BLaER1 treated with 17β-estradiol and CSF1 and Interleukin-3, amounts not matched to agents 10 nM and 100 nM (cell line): ENCODE results near the gene ATP1A3.

Source experiments
- H3K27ac ChIP-seq, 11 experiments: shearing (Covaris generic); formaldehyde crosslinking; 2 replicates each; pipeline ENCODE4 v1.8.1; 2022
- H3K27me3 ChIP-seq, 11 experiments: shearing (Covaris generic); formaldehyde crosslinking; 2 replicates each; pipeline ENCODE4 v1.8.1; 2022
- H3K36me3 ChIP-seq, 11 experiments: shearing (Covaris generic); formaldehyde crosslinking; 2 replicates each; pipeline ENCODE4 v1.8.1; 2022
- H3K4me1 ChIP-seq, 10 experiments: shearing (Covaris generic); formaldehyde crosslinking; 2 replicates each; pipeline ENCODE4 v1.8.1; 2022
- H3K4me2 ChIP-seq, 11 experiments: shearing (Covaris generic); formaldehyde crosslinking; 2 replicates each; pipeline ENCODE4 v1.8.1; 2022
- H3K4me3 ChIP-seq, 10 experiments: shearing (Covaris generic); formaldehyde crosslinking; 2 replicates each; pipeline ENCODE4 v1.8.1; 2022
- H3K9ac ChIP-seq, 11 experiments: shearing (Covaris generic); formaldehyde crosslinking; 2 replicates each; pipeline ENCODE4 v1.8.1; 2022
- H3K9me3 ChIP-seq, 11 experiments: shearing (Covaris generic); formaldehyde crosslinking; replicated peaks in 1 of 11; 2 replicates each; pipeline ENCODE4 v1.8.1; 2022
- H4K20me1 ChIP-seq, 11 experiments: shearing (Covaris generic); formaldehyde crosslinking; 2 replicates each; pipeline ENCODE4 v1.8.1; 2022
- Cebpa-rat ChIP-seq, 11 experiments: shearing (Covaris generic); IDR thresholded peaks; 2 replicates each; pipeline ENCODE4 v1.8.1; 2022

ATP1A3 gene

GRCh38 chr19:41933693-41934426, 60.2 kb downstream of the ATP1A3 start:
- Histone ChIP-seq H4K20me1 (no peaks in the 10 kb centered on the region; a peak in 1 of 22 replicates), H3K27me3 (peaks cover 44 to 59% (median 55%) of the 10 kb centered on the region in 11 experiments), H3K36me3 (no peaks in the 10 kb centered on the region), H3K4me3 (no peak overlapping the region), H3K9me3 (no peaks in the 10 kb centered on the region), H3K9ac (peak overlapping the region in 5 of 11 experiments; percentile 7 to 57 (median 37); a peak in 11 of 22 replicates), H3K4me1 (peaks cover 57 to 80% (median 72%) of the 10 kb centered on the region in 10 experiments), H3K4me2 (peak overlapping the region; percentile 61 to 75 (median 64)), H3K27ac (peak overlapping the region in 7 of 11 experiments; percentile 19 to 47 (median 30); a peak in 10 of 22 replicates)
- TF ChIP-seq Cebpa-rat (IDR thresholded peaks at IDR 0.05) = no peak

- H3K27ac ChIP-seq = no peak overlapping the region
- no peak overlapping the region for H3K4me3 ChIP-seq
- H3K4me2 ChIP-seq = peak overlapping the region; percentile 52 to 97 (median 70); a peak in 20 of 22 replicates
- no peak for TF ChIP-seq Cebpa-rat (IDR thresholded peaks at IDR 0.05)
- peaks cover 52 to 77% (median 70%) of the 10 kb centered on the region in 10 experiments for H3K4me1 ChIP-seq
- no peaks in the 10 kb centered on the region; a peak in 1 of 22 replicates for H4K20me1 ChIP-seq
- no peaks in the 10 kb centered on the region for H3K9me3 ChIP-seq
- H3K9ac ChIP-seq = no peak overlapping the region; a peak in 1 of 22 replicates
- H3K36me3 ChIP-seq = no peaks in the 10 kb centered on the region
- peaks cover 53 to 69% (median 61%) of the 10 kb centered on the region in 11 experiments for H3K27me3 ChIP-seq
Observed at GRCh38 chr19:41932720-41933332, 61.2 kb downstream of the ATP1A3 start.

- Histone ChIP-seq H3K4me2 (peak overlapping the region; percentile 52 to 97 (median 70)), H3K27ac (no peak overlapping the region), H3K4me3 (no peak overlapping the region), H3K4me1 (peaks cover 48 to 76% (median 66%) of the 10 kb centered on the region in 10 experiments), H3K36me3 (no peaks in the 10 kb centered on the region), H4K20me1 (peaks cover 0 to 4% (median under 1%) of the 10 kb centered on the region in 11 experiments; a peak in 7 of 22 replicates), H3K27me3 (peaks cover 54 to 70% (median 60%) of the 10 kb centered on the region in 11 experiments), H3K9me3 (no peaks in the 10 kb centered on the region), H3K9ac (peak overlapping the region in 1 of 11 experiments; percentile 12; a peak in 1 of 22 replicates)
- TF ChIP-seq Cebpa-rat (IDR thresholded peaks at IDR 0.05) = no peak
Observed at GRCh38 chr19:41932259-41932719, 61.7 kb downstream of the ATP1A3 start.

- H3K36me3 ChIP-seq = no peaks in the 10 kb centered on the region
- H3K9me3 ChIP-seq = no peaks in the 10 kb centered on the region
- peak overlapping the region; percentile 18 to 97 (median 70); a peak in 20 of 22 replicates for H3K4me2 ChIP-seq
- peaks cover 0 to 17% (median 5%) of the 10 kb centered on the region in 11 experiments; a peak in 9 of 22 replicates for H4K20me1 ChIP-seq
- H3K27ac ChIP-seq = no peak overlapping the region
- peaks cover 54 to 70% (median 60%) of the 10 kb centered on the region in 11 experiments for H3K27me3 ChIP-seq
- no peak for TF ChIP-seq Cebpa-rat (IDR thresholded peaks at IDR 0.05)
- H3K4me1 ChIP-seq = peaks cover 47 to 75% (median 62%) of the 10 kb centered on the region in 10 experiments
- H3K4me3 ChIP-seq = no peak overlapping the region
- no peak overlapping the region for H3K9ac ChIP-seq
Observed at GRCh38 chr19:41930926-41931592, 63.0 kb downstream of the ATP1A3 start.

GRCh38 chr19:41930322-41930722, 63.7 kb downstream of the ATP1A3 start:
- TF ChIP-seq Cebpa-rat (IDR thresholded peaks at IDR 0.05) = no peak
- H3K9ac ChIP-seq = no peak overlapping the region
- H3K4me3 ChIP-seq = no peak overlapping the region
- H3K27ac ChIP-seq = no peak overlapping the region
- peaks cover 0 to 24% (median 5%) of the 10 kb centered on the region in 11 experiments; a peak in 9 of 22 replicates for H4K20me1 ChIP-seq
- no peaks in the 10 kb centered on the region for H3K36me3 ChIP-seq
- peak overlapping the region in 9 of 11 experiments; percentile 10 to 97 (median 83); a peak in 15 of 22 replicates for H3K4me2 ChIP-seq
- peaks cover 46 to 73% (median 62%) of the 10 kb centered on the region in 10 experiments for H3K4me1 ChIP-seq
- peaks cover 57 to 71% (median 60%) of the 10 kb centered on the region in 11 experiments for H3K27me3 ChIP-seq
- H3K9me3 ChIP-seq = no peaks in the 10 kb centered on the region

GRCh38 chr19:41929536-41930071, 64.4 kb downstream of the ATP1A3 start:
- no peak overlapping the region for H3K27ac ChIP-seq
- H3K4me1 ChIP-seq = peaks cover 39 to 67% (median 56%) of the 10 kb centered on the region in 10 experiments
- H3K4me2 ChIP-seq = peak overlapping the region in 10 of 11 experiments; percentile 83 to 99 (median 96); a peak in 19 of 22 replicates
- no peak overlapping the region for H3K4me3 ChIP-seq
- no peak for TF ChIP-seq Cebpa-rat (IDR thresholded peaks at IDR 0.05)
- H3K9ac ChIP-seq = 0 out of 22 replicates have a peak overlapping the region, but pooled peaks of 1 of the 11 experiments have one; percentile 73
- H3K9me3 ChIP-seq = no peaks in the 10 kb centered on the region
- no peaks in the 10 kb centered on the region for H3K36me3 ChIP-seq
- H3K27me3 ChIP-seq = peaks cover 60 to 73% (median 63%) of the 10 kb centered on the region in 11 experiments
- peaks cover 0 to 24% (median 5%) of the 10 kb centered on the region in 11 experiments; a peak in 10 of 22 replicates for H4K20me1 ChIP-seq

GRCh38 chr19:41928754-41929535, 65.1 kb downstream of the ATP1A3 start:
- peaks cover 0 to 24% (median 5%) of the 10 kb centered on the region in 11 experiments; a peak in 10 of 22 replicates for H4K20me1 ChIP-seq
- no peaks in the 10 kb centered on the region for H3K9me3 ChIP-seq
- H3K27me3 ChIP-seq = peaks cover 67 to 80% (median 69%) of the 10 kb centered on the region in 11 experiments
- TF ChIP-seq Cebpa-rat (IDR thresholded peaks at IDR 0.05) = no peak
- H3K9ac ChIP-seq = peak overlapping the region in 9 of 11 experiments; percentile 51 to 73 (median 68); a peak in 16 of 22 replicates
- H3K27ac ChIP-seq = no peak overlapping the region
- H3K4me1 ChIP-seq = peaks cover 33 to 60% (median 49%) of the 10 kb centered on the region in 10 experiments
- H3K4me3 ChIP-seq = peak overlapping the region; percentile 54 to 75 (median 64)
- no peaks in the 10 kb centered on the region for H3K36me3 ChIP-seq
- H3K4me2 ChIP-seq = peak overlapping the region; percentile 83 to 99 (median 97)
